ENCODE data around the gene FAM13A. TPM values are rescaled to one million over a fixed set of nuclear protein-coding genes. Genes with fewer than 3 reads are reported as not detected.

FAM13A gene
- polyA plus RNA-seq, 1 of the 3 experiments (the other 2 are of a cell fraction) = 0.67 TPM

- Histone ChIP-seq H3K9ac (no peak overlapping the region), H3K27me3 (ENCODE audit: insufficient read depth) (no peaks in the 10 kb centered on the region), H3K4me3 (ENCODE audit: low read depth in 2 of 2, low read length in 1 of 2) (no peak overlapping the region), H3K9me2 (no peaks in the 10 kb centered on the region), H4K20me1 (ENCODE audit: insufficient read depth) (no peaks in the 10 kb centered on the region), H2AFZ (ENCODE audit: low read depth) (no peak overlapping the region), H3F3A (replicated peaks; ENCODE audit: insufficient read depth) (no peaks in the 10 kb centered on the region), H3K36me3 (replicated peaks in 1 of 2; ENCODE audit: control insufficient read depth in 1 of 2, insufficient read depth in 2 of 2, low read length in 1 of 2) (no peaks in the 10 kb centered on the region), H3K9me3 (no peaks in the 10 kb centered on the region), H3K4me1 (ENCODE audit: control insufficient read depth in 1 of 2, insufficient read depth in 2 of 2, low read depth in 1 of 2, low read length in 1 of 2) (peaks cover 0 to 21% of the 10 kb centered on the region in 2 experiments; a peak in 2 of 4 replicates), H3K4me2 (no peak overlapping the region), H3K79me2 (ENCODE audit: insufficient read depth) (no peaks in the 10 kb centered on the region), H3K27ac (ENCODE audit: low read depth in 2 of 2, low read length in 1 of 2) (no peak overlapping the region; a peak in 2 of 4 replicates)
- ChIA-PET CTCF (interaction anchor here (0.9 to 1.0 kb wide), 2 partner anchors 25 to 59 kb away, joined by 3 read pairs; no protein-coding TSS in a partner anchor), POLR2A (no interaction called here)
- 52% methylated on average over 2 of the region's 2 CpGs for WGBS (ENCODE audit: low lambda C conversion rate)
- TF ChIP-seq TCF12 (IDR thresholded peaks at IDR 0.05) (no peak), JUND (IDR thresholded peaks at IDR 0.05) (no peak), YY1 (IDR thresholded peaks at IDR 0.05; ENCODE audit: low read depth) (no peak), REST (IDR thresholded peaks at IDR 0.05; ENCODE audit: low read depth, low read length) (no peak), FOXM1 (IDR thresholded peaks at IDR 0.05; ENCODE audit: low read depth) (no peak), MAX (IDR thresholded peaks at IDR 0.05; ENCODE audit: low read depth) (no peak), SIN3A (IDR thresholded peaks at IDR 0.05; ENCODE audit: borderline replicate concordance, low read depth, low read length) (no peak), TEAD4 (IDR thresholded peaks at IDR 0.05; ENCODE audit: borderline replicate concordance, insufficient read depth) (no peak), POLR2AphosphoS5 (IDR thresholded peaks at IDR 0.05; ENCODE audit: low read depth, low read length) (no peak), EZH2phosphoT487 (IDR thresholded peaks at IDR 0.05; ENCODE audit: borderline replicate concordance, low read depth) (no peak), MEF2A (IDR thresholded peaks at IDR 0.05; ENCODE audit: borderline replicate concordance, low read depth) (no peak), USF1 (IDR thresholded peaks at IDR 0.05; ENCODE audit: borderline replicate concordance, low read depth) (no peak), ZBTB33 (IDR thresholded peaks at IDR 0.05; ENCODE audit: borderline replicate concordance, low read depth) (no peak), MXI1 (IDR thresholded peaks at IDR 0.05; ENCODE audit: low read depth, low read length) (no peak), FOXJ3 (CRISPR knock-in tag; IDR thresholded peaks at IDR 0.05) (no peak), NRF1 (IDR thresholded peaks at IDR 0.05; ENCODE audit: low read depth, low read length) (no peak)
- no peak for DNase-seq
These were observed 297.1 kb downstream of the FAM13A start for GRCh38 chr4:88759895-88760290.
